GM19397 (cell line): ENCODE data around the gene TFDP1.

ENCODE experiments used
- ATAC-seq: cut with Tn5 transposase; IDR thresholded peaks from one replicate; pipeline ENCODE4 v1.9.1; 2021; ENCODE audit warnings: mild to moderate bottlenecking, moderate library complexity; ENCODE audit not compliant: unreplicated experiment

TFDP1 gene

GRCh38 chr13:113584205-113584869 lies at the start of gene TFDP1:
Gene TFDP1, plus strand, starts transcription at chr13:113584753. Its CDS starts 1,085 bp downstream, at chr13:113585838.
- ATAC-seq, result peak; percentile 89

- ATAC-seq, result no peak
Measured at GRCh38 chr13:113535381-113535781, 49.2 kb upstream of the TFDP1 start.

- no peak for ATAC-seq
Measured at GRCh38 chr13:113536461-113537110, 48.0 kb upstream of the TFDP1 start.

- no peak for ATAC-seq
Measured at GRCh38 chr13:113537205-113537604, 47.3 kb upstream of the TFDP1 start.

GRCh38 chr13:113537909-113538688 lies 46.5 kb upstream of the TFDP1 start:
- no peak for ATAC-seq

- ATAC-seq, result no peak
Measured at GRCh38 chr13:113538689-113539058, 45.9 kb upstream of the TFDP1 start.

GRCh38 chr13:113539176-113539575 lies 45.4 kb upstream of the TFDP1 start:
- ATAC-seq, result no peak

GRCh38 chr13:113539822-113540221 lies 44.7 kb upstream of the TFDP1 start:
- no peak for ATAC-seq

- no peak for ATAC-seq
Measured at GRCh38 chr13:113540523-113540922, 44.0 kb upstream of the TFDP1 start.

- no peak for ATAC-seq
Measured at GRCh38 chr13:113542751-113543424, 41.7 kb upstream of the TFDP1 start.

GRCh38 chr13:113544071-113544891 lies 40.3 kb upstream of the TFDP1 start:
- ATAC-seq, result no peak

- no peak for ATAC-seq
Measured at GRCh38 chr13:113544896-113545295, 39.7 kb upstream of the TFDP1 start.

- ATAC-seq, result no peak
Measured at GRCh38 chr13:113545455-113545930, 39.1 kb upstream of the TFDP1 start.

GRCh38 chr13:113545931-113546516 lies 38.5 kb upstream of the TFDP1 start:
- ATAC-seq, result no peak

GRCh38 chr13:113546571-113547237 lies 37.8 kb upstream of the TFDP1 start:
- no peak for ATAC-seq

GRCh38 chr13:113547238-113547971 lies 37.1 kb upstream of the TFDP1 start:
- ATAC-seq, result no peak

- ATAC-seq, result no peak
Measured at GRCh38 chr13:113548171-113548641, 36.3 kb upstream of the TFDP1 start.

GRCh38 chr13:113548778-113549621 lies 35.6 kb upstream of the TFDP1 start:
- no peak for ATAC-seq
